Suprapubic skin (tissue), 4 donors: Measurements from ENCODE around the gene FNDC5. TPM values are rescaled to one million over a fixed set of nuclear protein-coding genes. Genes with fewer than 3 reads are reported as not detected.

Experiments used
- DNase-seq, 2 donors: peaks; one replicate each; pipeline ENCODE4 v3.0.0-alpha.2; 2019; ENCODE audit warnings: low spot score in 2 of 2
- H3K27ac ChIP-seq: fragments of 200-600 bp; sonication (generic); one replicate; pipeline ENCODE4 v1.5.1; 2019
- H3K27me3 ChIP-seq: fragments of 200-600 bp; sonication (generic); one replicate; pipeline ENCODE4 v1.5.1; 2019
- H3K36me3 ChIP-seq: fragments of 200-600 bp; sonication (generic); one replicate; pipeline ENCODE4 v1.5.1; 2019
- H3K4me1 ChIP-seq: fragments of 200-600 bp; sonication (generic); one replicate; pipeline ENCODE4 v1.5.1; 2019
- H3K4me3 ChIP-seq: fragments of 200-600 bp; sonication (generic); one replicate; pipeline ENCODE4 v1.5.1; 2019; ENCODE audit warnings: mild to moderate bottlenecking
- H3K9me3 ChIP-seq: fragments of 200-600 bp; sonication (generic); one replicate; pipeline ENCODE4 v1.5.1; 2019
- CTCF ChIP-seq, 2 donors: fragments of 200-600 bp in 1 of 2; fragments of 450-650 bp in 1 of 2; sonication (generic) in 1 of 2; IDR thresholded peaks; one replicate each; pipeline ENCODE4 v1.5.1; 2016 to 2019; ENCODE audit warnings: antibody characterized with exemption in 2 of 2, mild to moderate bottlenecking in 1 of 2, moderate library complexity in 1 of 2
- EP300 ChIP-seq: sonication (generic); formaldehyde crosslinking; IDR thresholded peaks from one replicate; pipeline ENCODE4 v1.6.1; 2017; ENCODE audit warnings: antibody characterized with exemption
- POLR2A ChIP-seq, 2 donors: fragments of 450-650 bp; IDR thresholded peaks; one replicate each; pipeline ENCODE4 v1.6.1; 2017; ENCODE audit warnings: antibody characterized with exemption in 2 of 2, mild to moderate bottlenecking in 2 of 2, moderate library complexity in 2 of 2
- POLR2AphosphoS5 ChIP-seq, 3 donors: sonication (generic); formaldehyde crosslinking; IDR thresholded peaks; one replicate each; pipeline ENCODE4 v1.6.1; 2017; ENCODE audit warnings: antibody characterized with exemption in 3 of 3
- WGBS: methylation state at CpG from one replicate; pipeline ENCODE4 v1.1.5; 2018; 5-methylcytosine and 5-hydroxymethylcytosine counted together
- total RNA-seq, 4 donors: library from RNA; depleted of rRNA; stranded (reverse); fragments of >200 nt; gene quantifications; one replicate each; pipeline ENCODE4 v1.1.0, GENCODE V29; 2016

Gene FNDC5
- total RNA-seq, 4 donors from 2014 or later = 0.48 to 3.0 (median 1.6) TPM; not detected in 1

DNA sequence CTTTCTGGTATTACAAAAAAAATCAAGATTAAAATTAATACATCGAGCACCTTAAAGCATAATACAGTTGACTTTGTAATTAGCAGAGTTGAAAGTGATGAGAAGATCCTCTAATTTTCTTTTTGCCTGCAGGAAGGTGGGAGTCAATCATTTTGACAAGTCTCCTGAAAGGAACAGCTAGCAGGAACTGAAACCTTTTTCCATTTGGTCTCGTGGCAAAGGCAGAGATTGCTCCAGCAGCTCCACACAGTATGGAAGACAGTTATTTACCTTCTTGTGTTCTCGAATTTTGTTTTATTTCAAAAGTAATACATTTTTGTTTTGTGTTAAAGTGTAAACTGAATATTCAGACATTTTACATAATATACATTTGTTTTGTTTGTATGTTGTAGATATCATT lies 45.5 kb downstream of the FNDC5 start:
- TF ChIP-seq EP300 = no peak
- no peak for TF ChIP-seq POLR2AphosphoS5 (IDR thresholded peaks at IDR 0.05)
- no peak for TF ChIP-seq POLR2A (IDR thresholded peaks at IDR 0.05)
- TF ChIP-seq CTCF (IDR thresholded peaks at IDR 0.05) = no peak
- H3K9me3 ChIP-seq = no peaks in the 10 kb centered on the region
- H3K36me3 ChIP-seq = peaks cover 47% of the 10 kb centered on the region
- H3K4me1 ChIP-seq = no peaks in the 10 kb centered on the region
- H3K27me3 ChIP-seq = no peaks in the 10 kb centered on the region
- H3K27ac ChIP-seq = no peak overlapping the region
- WGBS = 79% methylated on average over 3 of the region's 3 CpGs
- no peak for DNase-seq
- no peak overlapping the region for H3K4me3 ChIP-seq

DNA sequence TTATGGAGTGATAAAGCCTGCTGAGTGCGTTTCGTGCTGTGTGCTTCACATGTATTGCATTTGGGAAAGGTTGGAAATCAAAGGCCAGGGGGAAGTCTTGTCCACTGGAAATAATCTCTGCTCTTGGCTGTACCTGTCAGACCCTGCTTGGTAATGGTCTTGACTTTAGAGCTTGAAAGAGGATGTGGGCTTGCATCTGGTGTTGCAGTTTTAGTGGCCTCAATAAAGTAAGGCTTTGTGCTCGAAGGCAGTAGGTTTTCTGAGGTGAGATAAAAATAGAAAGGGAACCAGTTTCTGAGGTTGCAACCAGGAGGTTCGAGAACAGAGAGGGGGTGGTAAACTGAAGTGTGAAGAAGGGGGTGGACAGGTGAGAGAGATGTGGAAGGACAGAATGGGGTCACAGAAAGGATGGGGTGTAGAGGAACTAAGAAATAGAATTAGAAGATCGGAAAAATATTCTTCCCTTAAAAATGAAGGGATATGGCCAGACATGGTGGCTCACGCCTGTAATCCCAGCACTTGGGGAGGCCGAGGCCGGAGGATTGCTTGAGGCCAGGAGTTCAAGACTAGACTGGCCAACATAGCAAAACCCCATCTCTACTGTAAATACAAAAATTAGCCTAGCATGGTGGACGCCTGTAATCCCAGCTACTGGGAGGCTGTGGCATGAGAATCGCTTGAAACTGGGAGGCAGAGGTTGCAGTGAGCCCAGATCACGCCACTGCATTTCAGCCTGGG lies 51.7 kb downstream of the FNDC5 start:
- H3K4me1 ChIP-seq = peaks cover 38% of the 10 kb centered on the region
- TF ChIP-seq CTCF (IDR thresholded peaks at IDR 0.05) (no peak), POLR2A (IDR thresholded peaks at IDR 0.05) (no peak), EP300 (no peak), POLR2AphosphoS5 (IDR thresholded peaks at IDR 0.05) (no peak)
- WGBS = 66% methylated on average over 11 of the region's 11 CpGs

DNA sequence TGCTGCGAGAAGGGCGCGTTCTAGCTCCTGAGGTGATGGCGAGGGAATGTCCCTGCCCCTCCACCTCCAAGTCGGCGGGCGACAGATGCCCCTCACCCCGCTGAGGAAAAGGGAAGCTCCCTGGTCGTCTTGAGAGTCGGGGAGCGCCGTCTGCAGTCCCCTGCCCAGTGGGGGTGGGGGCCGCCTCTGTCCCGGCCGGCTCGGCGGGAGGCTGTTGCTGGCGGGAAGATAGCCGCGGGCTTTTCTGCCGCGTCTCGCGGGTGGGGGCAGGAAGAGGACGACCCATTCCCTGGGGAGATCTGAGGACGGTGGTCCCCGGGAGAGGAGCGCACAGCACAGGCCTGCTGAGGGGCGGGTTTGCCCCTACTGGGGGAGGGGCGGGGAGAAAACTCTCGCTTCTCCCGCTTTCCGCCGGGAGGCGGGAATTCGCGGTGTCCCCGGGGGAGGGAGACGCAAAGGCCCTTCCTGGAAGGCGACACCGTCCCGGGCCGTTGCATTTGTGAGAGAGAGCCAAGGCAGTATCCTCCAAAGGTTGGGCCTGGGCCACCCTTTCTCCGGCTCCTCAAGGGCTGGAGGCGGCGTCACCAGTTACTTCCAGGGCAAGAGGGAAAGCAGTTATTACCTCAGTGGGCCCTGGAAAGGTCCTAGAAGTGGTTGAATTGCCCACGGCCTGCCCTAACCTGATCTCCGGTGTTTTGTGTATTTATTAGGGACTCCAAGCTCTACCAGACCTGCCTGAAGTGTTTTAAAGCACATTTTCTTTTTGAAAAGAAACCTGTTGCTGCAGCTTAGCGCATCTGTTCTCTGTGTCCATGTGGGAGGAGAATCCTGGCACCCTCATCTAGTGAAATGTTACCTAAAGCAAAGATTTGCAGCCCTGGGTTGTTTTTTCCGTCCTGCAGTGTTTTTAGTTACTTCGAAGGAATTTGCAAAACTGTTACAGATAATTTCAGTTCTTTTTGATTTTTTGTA lies 52.6 kb downstream of the FNDC5 start:
- peak overlapping the region; percentile 83 for H3K4me3 ChIP-seq
- TF ChIP-seq POLR2AphosphoS5 (IDR thresholded peaks at IDR 0.05) (no peak), EP300 (no peak), POLR2A (IDR thresholded peaks at IDR 0.05) (peak in 1 of 2 donors; percentile 29)
- DNase-seq = peak; percentile 89 to 90
- H3K27me3 ChIP-seq = no peaks in the 10 kb centered on the region
- no peaks in the 10 kb centered on the region for H3K36me3 ChIP-seq
- H3K9me3 ChIP-seq = no peaks in the 10 kb centered on the region
- H3K4me1 ChIP-seq = peaks cover 39% of the 10 kb centered on the region
- 3% methylated on average over 12 of the region's 51 CpGs for WGBS
- H3K27ac ChIP-seq = peak overlapping the region; percentile 89

More for the DNA sequence above, 51.7 kb downstream of the FNDC5 start:
- Histone ChIP-seq H3K27ac (peak overlapping the region; percentile 89), H3K27me3 (no peaks in the 10 kb centered on the region), H3K9me3 (no peaks in the 10 kb centered on the region), H3K4me3 (peak overlapping the region; percentile 83), H3K36me3 (no peaks in the 10 kb centered on the region)
- no peak for DNase-seq

GRCh38 chr1:32817159-32817814 lies 53.4 kb downstream of the FNDC5 start, which contains the start of the genes S100PBP and YARS1:
TSS of gene S100PBP (plus strand) at chr1:32817653. CDS start at chr1:32826100, 8,447 bp downstream.
TSS of gene YARS1 (minus strand) at chr1:32817358. CDS start at chr1:32817244, 114 bp downstream.
- Histone ChIP-seq H3K4me1 (peaks cover 39% of the 10 kb centered on the region), H3K27me3 (no peaks in the 10 kb centered on the region), H3K4me3 (peak within 1 kb of the TSS; percentile 83), H3K27ac (peak within 1 kb of the TSS; percentile 89), H3K36me3 (no peaks in the 10 kb centered on the region), H3K9me3 (no peaks in the 10 kb centered on the region)
- no peak for TF ChIP-seq CTCF (IDR thresholded peaks at IDR 0.05)
- peak; percentile 57 to 68 for TF ChIP-seq POLR2A (IDR thresholded peaks at IDR 0.05)
- peak; percentile 72 to 98 (median 92) for TF ChIP-seq POLR2AphosphoS5 (IDR thresholded peaks at IDR 0.05)
- no peak for TF ChIP-seq EP300
- WGBS = 0% methylated on average over 2 of the region's 55 CpGs
- DNase-seq = peak; percentile 99 to 100

DNA sequence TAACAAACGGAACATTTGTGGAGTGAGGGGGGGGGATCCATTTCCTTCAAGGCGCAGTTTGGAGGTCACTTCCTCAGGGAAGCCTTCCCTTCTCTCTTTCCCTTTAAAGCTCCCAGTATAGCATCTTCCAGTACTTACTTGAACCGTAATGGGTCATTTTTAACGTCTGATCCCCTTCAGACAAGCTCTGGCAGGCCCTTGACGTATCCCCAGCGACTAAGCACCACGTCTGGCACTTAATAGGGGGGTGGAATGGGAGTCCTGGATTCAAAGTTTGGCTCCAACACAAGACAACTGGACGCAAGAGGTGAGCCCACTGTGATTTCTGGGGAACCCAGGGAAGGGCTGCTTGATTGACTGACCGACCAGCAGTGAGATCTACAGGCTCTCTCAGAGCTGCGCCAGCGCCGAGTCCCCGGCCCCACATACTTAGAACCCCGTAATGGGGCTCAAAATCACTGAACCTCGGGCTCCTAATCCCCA lies 54.0 kb downstream of the FNDC5 start:
- peak overlapping the region; percentile 89 for H3K27ac ChIP-seq
- no peaks in the 10 kb centered on the region for H3K27me3 ChIP-seq
- H3K4me3 ChIP-seq = peak overlapping the region; percentile 83
- DNase-seq = no peak
- H3K9me3 ChIP-seq = no peaks in the 10 kb centered on the region
- H3K36me3 ChIP-seq = no peaks in the 10 kb centered on the region
- no peak for TF ChIP-seq POLR2A (IDR thresholded peaks at IDR 0.05)
- no peak for TF ChIP-seq POLR2AphosphoS5 (IDR thresholded peaks at IDR 0.05)
- no peak for TF ChIP-seq EP300
- TF ChIP-seq CTCF (IDR thresholded peaks at IDR 0.05) = no peak
- 0% methylated on average over 8 of the region's 15 CpGs for WGBS
- H3K4me1 ChIP-seq = peaks cover 39% of the 10 kb centered on the region
